HG02981 (cell line): ENCODE measurements around the gene C11orf98.
A peak's percentile ranks its signal among the peaks of the same experiment; 100 is the strongest.
"Not testable (repeated sequence)": the region's sequence is repeated elsewhere in the genome, so short reads cannot be mapped to it uniquely, and the experiment has no call there.

Experiments used
- ATAC-seq: cut with Tn5 transposase; IDR thresholded peaks from one replicate; pipeline ENCODE4 v1.9.1; 2021; ENCODE audit warnings: mild to moderate bottlenecking, moderate library complexity; ENCODE audit not compliant: unreplicated experiment

Gene C11orf98

DNA sequence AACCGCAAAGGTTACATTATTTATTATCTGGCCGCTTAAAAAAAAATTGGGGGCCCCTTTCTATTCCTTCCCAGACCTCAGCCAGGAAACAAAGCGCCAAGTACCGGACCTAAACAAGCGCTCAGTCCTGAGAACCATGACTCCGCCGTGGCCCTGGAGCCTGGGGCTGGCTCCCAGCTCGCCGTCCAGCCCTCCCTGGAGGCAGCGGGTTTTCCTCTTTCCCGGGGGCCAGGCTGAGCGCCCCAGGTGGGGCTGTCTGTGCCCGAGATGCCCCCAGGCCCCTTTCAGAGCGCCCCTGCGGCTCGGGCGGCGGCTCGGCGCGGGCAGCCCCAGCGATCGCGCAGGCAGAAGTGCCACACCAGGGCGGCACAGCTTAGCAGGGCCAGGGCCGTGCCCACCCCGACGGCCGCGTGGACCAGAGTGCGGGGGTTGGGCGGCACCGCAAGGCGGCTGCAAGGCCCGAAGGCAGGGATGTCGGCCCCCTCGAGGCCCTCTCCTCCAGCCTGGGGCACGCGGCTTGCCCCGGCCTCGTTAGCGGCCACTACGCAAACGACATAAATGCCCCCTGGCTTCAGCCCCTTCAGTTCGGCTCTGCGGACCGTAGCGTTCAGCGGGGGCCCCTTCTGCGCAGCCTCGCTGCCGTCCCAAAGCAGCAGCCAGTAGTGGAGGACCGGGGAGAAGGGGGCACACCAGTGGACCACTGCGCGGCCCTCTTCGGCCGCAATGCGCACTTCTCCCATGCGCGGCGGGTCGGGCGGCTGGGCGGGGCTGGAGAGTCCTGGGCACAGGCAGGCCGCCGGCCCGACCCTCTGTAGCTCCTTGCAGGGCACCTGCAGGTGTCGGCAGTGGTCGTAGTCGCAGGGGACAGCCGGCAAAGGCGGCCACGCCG, 22.7 kb upstream of the C11orf98 start:
- ATAC-seq, result no peak

GRCh38 chr11:62682518-62682917, 17.5 kb upstream of the C11orf98 start:
- no peak for ATAC-seq

GRCh38 chr11:62680825-62681240, 15.8 kb upstream of the C11orf98 start:
- peak; percentile 62 for ATAC-seq

- ATAC-seq, result peak; percentile 74
These were observed 14.0 kb upstream of the C11orf98 start, which contains the start of gene UBXN1 for GRCh38 chr11:62678770-62679696. Gene UBXN1 (minus strand): TSS chr11:62679073. CDS start chr11:62678923, 150 bp downstream.

DNA sequence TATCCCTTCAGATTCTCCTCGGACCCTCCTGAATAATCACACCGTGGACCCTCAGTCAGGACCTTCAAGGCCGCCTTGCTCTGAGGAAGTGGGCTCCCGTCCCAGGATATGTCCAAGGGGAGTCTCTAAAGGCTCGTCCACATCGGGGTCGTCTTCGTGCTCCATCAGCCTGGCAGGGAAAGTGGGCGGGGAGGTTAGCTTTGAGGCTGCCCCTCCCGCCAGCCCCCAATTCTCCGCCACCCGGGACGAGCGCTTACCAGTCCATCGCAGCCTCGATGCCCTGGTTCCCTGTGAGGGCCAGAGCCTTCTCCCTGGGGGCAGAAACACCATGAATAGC, 13.4 kb upstream of the C11orf98 start:
- ATAC-seq, result peak; percentile 6

GRCh38 chr11:62677714-62678113, 12.7 kb upstream of the C11orf98 start:
- no peak for ATAC-seq

- ATAC-seq, result no peak
These were observed 12.1 kb upstream of the C11orf98 start for GRCh38 chr11:62677156-62677555.

DNA sequence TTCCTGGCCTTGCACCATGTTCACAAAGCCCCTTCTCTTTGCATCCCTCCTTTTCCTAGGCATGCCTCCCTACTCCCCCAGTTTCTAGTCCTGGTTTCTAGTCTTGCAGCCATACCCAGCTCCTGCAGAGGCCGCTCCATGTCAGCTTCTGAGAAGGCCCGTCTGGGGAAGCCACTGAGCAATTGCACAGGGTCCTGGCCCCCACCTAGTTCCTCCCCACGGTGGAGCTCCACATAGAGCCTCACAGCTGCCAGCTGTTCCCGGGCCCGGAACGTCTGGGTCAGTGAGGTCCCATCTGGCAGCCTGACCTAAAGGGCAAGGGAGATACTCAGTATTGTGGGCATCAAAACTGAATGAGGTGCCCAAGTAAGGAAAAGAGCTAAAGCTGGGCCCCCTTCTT, 11.7 kb upstream of the C11orf98 start:
- ATAC-seq, result no peak

DNA sequence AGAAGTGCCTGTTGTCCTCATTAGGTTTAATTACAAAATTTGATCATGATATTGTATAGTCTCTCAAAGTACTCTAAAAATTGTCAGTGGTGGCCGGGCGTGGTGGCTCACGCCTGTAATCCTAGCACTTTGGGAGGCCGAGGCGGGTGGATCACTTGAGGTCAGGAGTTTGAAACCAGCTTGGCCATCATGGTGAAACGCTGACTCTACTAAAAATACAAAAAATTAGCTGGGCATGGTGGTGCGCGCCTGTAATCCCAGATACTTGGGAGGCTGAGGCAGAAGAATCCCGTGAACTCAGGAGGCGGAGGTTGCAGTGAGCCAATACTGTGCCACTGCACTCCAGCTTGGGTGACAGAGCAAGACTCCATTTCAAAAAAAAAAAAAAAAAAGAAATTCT, 10.4 kb upstream of the C11orf98 start:
- ATAC-seq, result not testable (repeated sequence)

DNA sequence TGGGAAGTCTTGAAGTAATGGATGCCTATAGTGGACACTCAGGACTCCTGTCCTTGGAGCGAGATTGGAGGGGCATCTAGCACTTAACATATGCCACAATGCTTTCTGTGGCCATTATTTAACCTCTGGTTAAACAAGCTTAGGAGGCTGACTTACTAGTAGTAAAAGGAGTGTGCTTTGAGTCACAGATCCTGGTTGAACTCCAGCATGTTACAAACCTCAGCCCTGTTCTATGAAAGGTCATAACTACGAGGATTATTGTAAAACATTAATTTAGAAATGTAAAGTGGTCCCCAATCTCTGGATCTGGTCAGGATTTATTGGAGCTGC, 8.2 kb upstream of the C11orf98 start:
- ATAC-seq, result no peak

GRCh38 chr11:62671608-62672389, 6.8 kb upstream of the C11orf98 start, which contains the start of the genes LBHD1 and UQCC3:
Gene LBHD1 (minus strand): TSS chr11:62672267. CDS start chr11:62670031, 2,236 bp downstream.
Gene UQCC3 (plus strand): TSS chr11:62671673. CDS start chr11:62671746, 73 bp downstream.
- ATAC-seq, result peak; percentile 78

DNA sequence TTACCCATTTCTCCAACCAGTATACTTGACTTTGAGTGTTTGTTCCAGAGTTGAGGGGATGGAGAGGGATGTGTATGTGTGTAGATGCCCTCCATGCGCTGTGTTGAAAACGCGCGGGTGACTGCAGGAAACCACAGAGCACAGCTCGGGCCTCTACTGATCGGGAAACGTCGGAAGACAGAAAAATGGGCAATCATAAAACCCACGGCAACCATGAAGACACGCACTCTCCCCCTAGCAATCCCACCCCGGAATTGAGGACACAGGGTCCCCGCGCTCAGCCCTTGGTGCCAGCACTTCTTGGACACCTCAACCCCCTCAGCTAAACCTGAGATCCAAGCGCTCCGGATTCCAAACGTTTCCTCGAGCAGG, 6.2 kb upstream of the C11orf98 start:
- ATAC-seq, result peak; percentile 3

GRCh38 chr11:62669420-62670161, 4.6 kb upstream of the C11orf98 start:
- ATAC-seq, result no peak

DNA sequence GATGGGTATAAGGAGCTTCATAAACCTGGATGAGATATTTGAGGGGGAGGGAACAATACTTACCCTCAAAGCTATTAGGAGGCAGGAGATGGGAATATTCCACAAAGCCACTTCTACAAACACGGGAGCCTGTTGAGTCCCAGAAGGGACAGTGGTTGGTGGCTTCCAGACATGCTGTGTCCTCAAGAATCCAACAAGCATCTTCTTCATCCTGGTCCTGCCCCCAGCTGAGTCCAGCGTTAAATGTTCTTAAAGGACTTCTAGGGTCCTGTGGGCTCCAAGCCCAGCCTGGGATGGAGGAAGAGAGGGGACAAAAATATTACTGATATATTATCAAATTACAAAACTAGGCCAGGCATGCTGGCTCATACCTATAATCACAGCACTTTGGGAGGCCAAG, 2.5 kb upstream of the C11orf98 start:
- no peak for ATAC-seq

- ATAC-seq, result no peak
These were observed 1.4 kb upstream of the C11orf98 start for GRCh38 chr11:62666259-62666926.

- peak; percentile 22 for ATAC-seq
These were observed 719 bp upstream of the C11orf98 start for GRCh38 chr11:62665599-62666258.

DNA sequence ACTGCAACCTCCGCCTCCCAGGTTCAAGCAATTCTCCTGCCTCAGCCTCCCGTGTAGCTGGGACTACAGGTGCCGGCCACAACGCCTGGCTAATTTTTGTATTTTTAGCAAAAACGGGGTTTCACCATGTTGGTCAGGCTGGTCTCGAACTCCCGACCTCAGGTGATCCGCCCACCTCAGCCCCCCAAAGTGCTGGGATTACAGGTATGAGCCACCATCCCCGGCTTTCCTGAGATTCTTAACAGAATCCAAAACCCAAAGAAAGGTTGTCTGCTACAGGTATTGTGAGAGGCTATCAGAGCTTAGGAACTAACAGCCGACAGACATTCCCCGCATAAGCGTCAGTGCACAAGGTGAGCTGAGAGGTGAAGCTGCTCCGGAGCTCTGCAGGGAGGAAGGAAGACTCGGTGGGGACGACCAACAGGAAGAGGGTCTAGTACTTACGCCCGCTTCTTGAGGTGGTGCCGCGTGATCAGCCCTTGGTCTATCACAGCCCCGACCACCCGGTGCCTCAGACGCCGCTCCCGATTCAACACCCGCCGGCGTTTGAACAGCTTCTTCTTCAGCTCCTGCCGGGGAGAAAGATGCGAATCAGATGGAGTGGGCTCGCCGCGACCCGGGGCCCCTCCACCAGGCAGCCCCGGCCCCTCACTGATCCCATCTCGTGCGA, 470 bp downstream of the C11orf98 start:
- ATAC-seq, result peak; percentile 15

GRCh38 chr11:62656796-62657429, 8.1 kb downstream of the C11orf98 start:
- ATAC-seq, result no peak
